NCI-H2029 treated with DMSO at 0.1 percent for 48 hours (cell line): ENCODE data around the gene FMO5.
"Not testable (repeated sequence)": the region's sequence is repeated elsewhere in the genome, so short reads cannot be mapped to it uniquely, and the experiment has no call there.

Experiments used
- DNase-seq: peaks from one replicate; lab custom pipeline; 2025; lab: John Stamatoyannopoulos, UW

The FMO5 gene, protein sequence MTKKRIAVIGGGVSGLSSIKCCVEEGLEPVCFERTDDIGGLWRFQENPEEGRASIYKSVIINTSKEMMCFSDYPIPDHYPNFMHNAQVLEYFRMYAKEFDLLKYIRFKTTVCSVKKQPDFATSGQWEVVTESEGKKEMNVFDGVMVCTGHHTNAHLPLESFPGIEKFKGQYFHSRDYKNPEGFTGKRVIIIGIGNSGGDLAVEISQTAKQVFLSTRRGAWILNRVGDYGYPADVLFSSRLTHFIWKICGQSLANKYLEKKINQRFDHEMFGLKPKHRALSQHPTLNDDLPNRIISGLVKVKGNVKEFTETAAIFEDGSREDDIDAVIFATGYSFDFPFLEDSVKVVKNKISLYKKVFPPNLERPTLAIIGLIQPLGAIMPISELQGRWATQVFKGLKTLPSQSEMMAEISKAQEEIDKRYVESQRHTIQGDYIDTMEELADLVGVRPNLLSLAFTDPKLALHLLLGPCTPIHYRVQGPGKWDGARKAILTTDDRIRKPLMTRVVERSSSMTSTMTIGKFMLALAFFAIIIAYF

DNA sequence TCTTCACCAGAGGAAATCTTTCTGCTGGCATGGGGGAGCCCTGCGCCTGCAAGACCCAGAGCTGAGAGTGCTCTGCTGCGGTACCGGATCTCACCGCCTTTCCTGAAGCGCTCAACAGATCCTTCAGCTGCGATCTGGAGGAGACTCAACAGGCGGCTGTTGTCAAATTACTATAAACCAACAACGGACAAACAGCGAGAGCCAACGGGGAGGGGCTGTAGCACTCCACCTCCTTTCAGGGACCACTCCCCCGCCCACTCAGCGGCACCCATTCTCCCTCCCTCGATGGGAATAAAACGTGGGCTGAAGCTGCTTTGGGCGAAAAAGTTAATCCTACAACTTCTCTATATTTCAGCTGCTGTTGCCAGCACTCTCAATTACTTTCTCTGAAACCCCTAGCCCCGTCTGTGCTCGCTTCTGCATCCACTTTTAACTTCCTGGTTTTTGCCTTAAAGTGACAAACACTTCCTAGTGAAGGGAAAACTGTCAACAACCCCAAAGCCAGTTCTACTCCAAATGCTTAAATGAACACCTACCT is at the start of gene FMO5:
Gene FMO5, minus strand, starts transcription at position 147 of the 538 bp plus-strand sequence. CDS start 310 bp downstream, outside the sequence.
- peak; percentile 36 for DNase-seq

DNA sequence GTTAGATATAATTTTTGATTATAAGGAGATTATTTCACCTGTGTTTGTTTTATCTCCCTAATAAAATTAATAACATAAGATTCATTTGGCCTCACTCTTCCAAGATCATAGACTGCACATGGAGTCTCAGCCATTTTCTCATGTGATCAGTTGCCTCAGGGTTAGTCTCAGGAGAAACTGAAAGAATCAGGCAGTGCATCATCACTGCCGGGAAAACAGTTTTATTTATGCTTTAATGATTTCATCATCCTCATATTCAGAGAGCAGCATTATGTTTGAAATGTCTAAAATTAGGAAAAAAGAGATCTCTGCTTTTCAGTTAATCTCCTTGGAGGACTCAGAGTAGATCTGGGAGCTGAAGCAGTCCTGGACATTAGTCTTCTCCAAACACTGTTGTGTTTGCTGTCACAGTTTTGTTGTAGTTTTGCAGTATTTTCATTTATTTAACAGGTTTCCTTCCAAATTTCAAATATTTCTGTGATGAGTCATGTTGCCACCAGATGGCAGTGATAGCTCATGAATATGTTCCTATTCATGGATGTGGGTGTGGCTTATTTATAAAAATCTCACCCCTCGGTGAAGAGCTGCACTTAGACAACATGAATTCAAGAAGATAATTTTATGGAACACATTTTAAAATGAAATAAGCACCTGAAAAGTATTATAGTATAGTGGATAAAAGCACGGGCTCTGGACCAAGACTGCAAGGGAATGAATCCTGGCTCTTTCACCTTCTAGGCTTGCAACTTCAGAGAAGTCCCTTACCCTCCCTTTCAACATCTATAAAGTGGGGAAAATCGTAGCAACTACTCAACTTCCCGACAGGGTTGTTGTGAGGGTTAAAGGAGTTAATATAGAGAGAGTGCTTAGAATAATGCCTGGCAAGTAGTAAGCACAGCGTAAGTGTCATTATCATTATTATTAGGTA is 48.5 kb upstream of the FMO5 start:
- DNase-seq: peak; percentile 20

GRCh38 chr1:147272042-147272441 is 46.9 kb upstream of the FMO5 start:
- DNase-seq: no peak

GRCh38 chr1:147270721-147271120 is 45.6 kb upstream of the FMO5 start:
- no peak for DNase-seq

- no peak for DNase-seq
Measured at GRCh38 chr1:147267711-147268110, 42.6 kb upstream of the FMO5 start.

DNA sequence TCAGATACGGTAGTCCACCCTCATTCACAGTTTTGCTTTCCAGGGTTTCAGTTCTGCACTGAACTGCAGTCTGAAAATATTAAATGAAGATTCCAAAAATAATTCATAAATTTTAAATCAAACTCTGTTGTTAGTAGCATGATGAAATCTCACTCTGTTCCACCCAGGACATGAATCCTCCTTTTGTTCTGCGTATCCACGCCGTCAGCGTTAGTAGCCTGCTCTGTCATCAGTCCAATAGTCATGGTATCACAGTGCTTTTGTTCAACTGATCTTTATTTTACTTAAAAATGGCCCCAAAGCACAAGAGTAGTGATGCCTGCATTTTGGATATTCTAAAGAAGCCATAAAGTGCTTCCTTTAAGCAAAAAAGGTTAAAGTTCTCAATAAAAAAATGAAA is 41.2 kb upstream of the FMO5 start:
- DNase-seq: no peak

DNA sequence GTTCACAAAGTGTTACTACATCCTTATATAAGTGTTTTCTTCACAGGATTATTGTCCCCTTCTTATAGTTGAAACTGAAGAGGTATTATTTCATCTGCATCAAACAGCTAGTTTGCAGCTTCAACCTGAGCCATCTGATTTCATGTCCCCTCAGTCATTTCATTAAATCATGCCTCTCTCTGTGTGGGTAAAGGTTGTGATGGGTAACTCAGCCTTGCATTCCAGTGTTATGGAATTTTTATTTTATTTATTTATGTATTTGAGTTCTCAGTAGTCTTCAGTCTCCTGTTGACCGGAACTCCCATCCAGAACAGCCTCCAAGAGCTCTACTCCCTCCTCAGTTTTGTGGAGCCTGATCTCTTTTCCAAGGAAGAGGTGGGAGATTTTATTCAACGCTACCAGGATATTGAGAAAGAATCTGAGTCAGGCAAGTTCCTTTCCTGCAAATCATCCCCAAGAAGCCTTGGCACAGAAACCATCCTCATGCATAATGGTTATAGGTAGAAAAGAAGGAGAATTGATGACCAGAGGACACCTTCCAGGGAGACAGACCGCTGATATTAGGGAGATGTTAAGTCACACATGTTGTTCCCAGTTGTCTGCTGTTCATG is 39.1 kb upstream of the FMO5 start:
- no peak for DNase-seq

DNA sequence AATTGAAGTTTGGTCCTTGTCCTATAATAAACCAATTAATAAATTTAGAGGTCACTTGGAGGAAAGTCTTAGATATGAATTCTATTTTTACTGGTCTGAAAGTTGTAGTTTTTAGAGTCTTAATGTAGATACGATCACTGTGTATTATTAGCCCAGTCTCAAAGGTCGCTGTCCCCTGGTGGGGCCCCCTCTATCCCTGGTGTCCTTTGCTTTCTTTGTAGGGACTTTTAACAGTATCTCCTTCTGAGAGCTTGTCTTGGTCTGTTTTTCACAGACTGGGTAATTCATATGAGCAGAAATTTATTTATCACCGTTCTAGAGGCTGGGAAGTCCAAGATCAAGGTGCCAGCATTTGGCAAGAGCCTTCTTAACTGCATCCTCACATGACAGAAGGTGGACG is 35.8 kb upstream of the FMO5 start:
- no peak for DNase-seq

DNA sequence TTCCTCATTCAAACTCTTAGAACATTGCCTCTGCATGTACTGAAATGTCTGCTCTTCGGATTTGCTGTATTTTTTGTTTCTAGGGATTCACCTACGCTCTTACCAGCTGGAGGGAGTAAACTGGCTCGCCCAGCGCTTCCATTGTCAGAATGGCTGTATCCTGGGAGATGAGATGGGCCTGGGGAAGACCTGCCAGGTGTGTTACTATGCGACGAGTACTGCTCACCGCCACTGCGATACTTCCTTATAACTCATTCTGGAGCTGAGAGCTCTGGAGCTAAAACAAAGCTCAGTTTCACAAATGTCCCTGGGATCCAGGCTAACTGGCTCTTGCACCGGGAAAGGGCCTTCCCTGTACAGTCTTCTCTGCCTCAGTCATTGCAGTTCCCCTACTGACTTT is 27.4 kb upstream of the FMO5 start:
- no peak for DNase-seq

DNA sequence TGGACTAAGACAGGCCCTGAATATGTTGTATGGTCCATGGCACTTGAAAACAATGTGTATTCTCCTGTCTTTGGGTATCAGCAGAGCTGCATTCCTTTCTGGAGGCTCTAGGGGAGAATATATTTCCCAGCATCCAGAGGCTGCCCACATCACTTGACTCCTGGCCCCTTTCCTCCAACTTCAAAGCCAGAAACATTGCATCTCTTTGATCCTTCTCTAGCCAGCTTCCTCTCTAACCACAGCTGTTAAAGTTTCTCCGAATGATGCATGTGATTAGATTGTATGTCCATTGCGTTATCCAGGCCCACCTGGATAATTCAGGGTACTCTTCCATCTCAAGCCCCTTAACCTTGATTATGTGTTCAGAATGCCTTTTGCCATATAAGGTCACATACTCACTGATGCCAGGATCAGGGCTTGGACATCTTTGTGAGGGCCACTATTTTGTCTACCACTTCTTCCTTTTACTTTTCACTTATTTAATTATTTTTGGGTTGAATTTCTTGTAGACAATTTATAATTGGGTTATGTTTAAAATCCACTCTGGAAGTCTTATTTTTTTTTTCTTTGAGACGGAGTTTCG is 22.6 kb upstream of the FMO5 start:
- no peak for DNase-seq

- DNase-seq: no peak
Measured at GRCh38 chr1:147246910-147247655, 21.9 kb upstream of the FMO5 start.

- no peak for DNase-seq
Measured at GRCh38 chr1:147246044-147246690, 21.0 kb upstream of the FMO5 start.

GRCh38 chr1:147245586-147246021 is 20.5 kb upstream of the FMO5 start:
- DNase-seq: no peak

DNA sequence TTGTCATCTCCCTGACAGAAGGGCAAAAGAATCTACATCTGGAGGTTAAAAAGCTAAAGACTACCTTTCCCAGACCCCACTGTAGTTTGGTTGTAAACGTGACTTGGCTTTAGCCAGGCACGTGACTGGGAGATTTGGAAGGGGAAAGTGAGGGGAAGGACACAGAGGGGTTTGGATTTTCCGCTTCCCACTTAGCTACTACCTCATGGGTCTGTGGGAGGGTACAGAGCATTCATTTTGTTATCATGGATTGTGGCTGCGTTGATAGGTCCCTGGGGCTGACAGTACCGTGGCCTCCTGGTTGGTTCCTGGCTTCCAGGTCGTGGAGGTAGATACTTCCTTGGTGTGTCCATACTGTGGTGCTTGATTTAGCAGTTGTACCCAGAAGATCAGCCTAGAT is 20.0 kb upstream of the FMO5 start:
- DNase-seq: no peak

DNA sequence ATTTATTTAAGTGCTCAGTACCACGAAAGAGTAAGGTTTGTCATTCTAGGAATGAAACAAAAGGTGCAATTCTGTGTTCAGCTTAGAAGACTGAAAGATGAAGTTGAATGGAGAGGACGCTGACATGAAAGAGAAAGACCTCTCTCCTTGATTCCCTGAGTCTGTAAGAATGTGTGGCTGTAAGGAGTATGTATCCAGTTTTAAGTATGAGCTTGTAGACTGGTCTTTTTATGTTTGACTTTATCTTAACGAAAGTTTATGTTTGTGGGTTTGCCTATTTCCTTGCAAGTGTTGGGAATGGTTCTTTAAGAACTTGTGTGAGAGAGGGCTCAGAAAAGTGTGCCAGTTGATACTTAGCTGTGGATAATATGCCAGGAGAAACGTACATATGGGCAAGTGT is 18.7 kb upstream of the FMO5 start:
- DNase-seq: no peak

GRCh38 chr1:147243228-147243685 is 18.1 kb upstream of the FMO5 start:
- DNase-seq: no peak

DNA sequence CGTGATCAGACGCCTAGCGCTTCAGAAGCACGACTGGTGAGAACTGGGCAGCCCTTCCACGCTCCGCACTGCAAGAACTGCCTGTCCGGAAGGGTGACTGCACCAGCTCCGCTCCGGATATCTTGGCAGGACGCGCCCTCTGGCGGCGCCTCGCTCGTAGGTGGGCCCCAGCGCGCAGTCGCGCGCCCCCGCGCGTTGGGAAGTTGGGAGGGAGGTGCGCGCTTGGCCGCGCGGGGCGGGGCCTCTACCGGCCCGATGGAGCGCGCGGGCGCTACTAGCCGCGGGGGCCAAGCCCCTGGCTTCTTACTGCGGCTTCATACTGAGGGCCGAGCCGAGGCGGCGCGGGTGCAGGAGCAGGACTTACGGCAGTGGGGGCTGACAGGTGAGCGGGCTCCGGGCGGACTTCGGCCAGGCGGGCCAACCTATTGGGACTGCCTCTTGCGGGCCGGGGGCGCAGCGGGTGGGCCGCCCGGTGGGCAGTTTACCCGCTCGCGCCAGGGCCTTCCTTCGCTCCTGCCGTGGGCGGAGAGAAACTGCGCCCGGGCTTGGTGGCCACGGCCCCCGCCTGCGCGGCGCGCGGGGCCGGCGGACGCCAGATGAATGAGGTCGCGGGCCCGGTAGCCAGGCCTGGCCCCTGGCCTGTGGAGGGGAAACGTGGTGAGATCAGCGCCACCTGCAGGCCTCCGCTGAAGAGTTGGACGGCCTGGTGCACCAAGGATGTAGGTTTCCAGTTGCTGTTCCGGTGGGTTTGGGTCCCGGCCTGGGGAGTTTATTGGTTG is 17.5 kb upstream of the FMO5 start, which contains the start of gene CHD1L:
Gene CHD1L, plus strand, starts transcription at position 236 of the 779 bp plus-strand sequence. Its CDS starts 20 bp downstream, at position 256.
- DNase-seq: peak; percentile 83

GRCh38 chr1:147241934-147242448 is 16.9 kb upstream of the FMO5 start:
- no peak for DNase-seq

DNA sequence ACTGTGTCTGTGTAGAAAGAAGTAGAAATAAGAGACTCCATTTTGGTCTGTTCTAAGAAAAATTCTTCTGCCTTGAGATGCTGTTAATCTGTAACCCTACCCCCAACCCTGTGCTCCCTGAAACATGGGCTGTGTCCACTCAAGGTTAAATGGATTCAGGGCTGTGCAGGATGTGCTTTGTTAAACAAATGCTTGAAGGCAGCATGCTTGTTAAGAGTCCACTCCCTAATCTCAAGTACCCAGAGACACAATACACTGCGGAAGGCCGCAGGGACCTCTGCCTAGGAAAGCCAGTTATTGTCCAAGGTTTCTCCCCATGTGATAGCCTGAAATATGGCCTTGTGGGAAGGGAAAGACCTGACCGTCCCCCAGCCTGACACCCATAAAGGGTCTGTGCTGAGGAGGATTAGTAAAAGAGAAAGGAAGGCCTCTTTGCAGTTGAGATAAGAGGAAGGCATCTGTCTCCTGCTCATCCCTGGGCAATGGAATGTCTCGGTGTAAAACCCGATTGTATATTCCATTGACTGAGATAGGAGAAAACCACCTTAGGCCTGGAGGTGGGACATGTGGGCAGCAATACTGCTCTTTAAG is 15.1 kb upstream of the FMO5 start:
- DNase-seq: not testable (repeated sequence)
